Thyroid gland (tissue), 4 donors: Measurements from ENCODE around the gene MAGEA3. TPM values are rescaled to one million over a fixed set of nuclear protein-coding genes. Genes with fewer than 3 reads are reported as not detected.
"Not testable (repeated sequence)": the region's sequence is repeated elsewhere in the genome, so short reads cannot be mapped to it uniquely, and the experiment has no call there.

Experiments
- DNase-seq, 2 donors: peaks; one replicate each; pipeline ENCODE4 v3.0.0-alpha.2; 2019
- H3K27ac ChIP-seq, 3 donors: fragments of 200-600 bp; sonication (generic); 1 replicate in 2 of 3; 2 replicates in 1 of 3; pipeline ENCODE4 v1.5.1; 2016 to 2019; ENCODE audit warnings: mild to moderate bottlenecking in 1 of 3, moderate library complexity in 1 of 3
- H3K27me3 ChIP-seq: fragments of 200-600 bp; sonication (generic); one replicate; pipeline ENCODE4 v1.5.1; 2019
- H3K36me3 ChIP-seq, 2 donors: fragments of 200-600 bp; sonication (generic); one replicate each; pipeline ENCODE4 v1.5.1; 2016 to 2019
- H3K4me1 ChIP-seq, 2 donors: fragments of 200-600 bp; sonication (generic); one replicate each; pipeline ENCODE4 v1.5.1; 2017 to 2019
- H3K4me3 ChIP-seq, 3 donors: fragments of 200-600 bp; sonication (generic); replicated peaks in 1 of 3; 1 replicate in 2 of 3; 2 replicates in 1 of 3; pipeline ENCODE4 v1.5.1; 2016; ENCODE audit warnings: mild to moderate bottlenecking in 1 of 3
- H3K9me3 ChIP-seq: fragments of 200-600 bp; sonication (generic); one replicate; pipeline ENCODE4 v1.5.1; 2017
- CTCF ChIP-seq, 6 experiments: fragments of 200-600 bp in 3 of 6; fragments of 450-650 bp in 3 of 6; sonication (generic) in 3 of 6; IDR thresholded peaks; one replicate each; pipeline ENCODE4 v1.5.1; 2016 to 2019; ENCODE audit warnings: antibody characterized with exemption in 6 of 6, mild to moderate bottlenecking in 2 of 6, inconsistent platforms in 1 of 6, moderate library complexity in 1 of 6
- POLR2A ChIP-seq, 2 donors: fragments of 450-650 bp; IDR thresholded peaks; one replicate each; pipeline ENCODE4 v1.6.1; 2017; ENCODE audit warnings: antibody characterized with exemption in 2 of 2, mild to moderate bottlenecking in 2 of 2, moderate library complexity in 1 of 2
- WGBS, 2 donors: methylation state at CpG; one replicate each; pipeline ENCODE4 v1.1.5; 2017; 5-methylcytosine and 5-hydroxymethylcytosine counted together
- intact Hi-C: fragments of 100-400 bp; cut with DNase I; formaldehyde crosslinking; loops from one replicate; pipeline ENCODE4 v1.15.1; 2023
- total RNA-seq, 4 donors: library from RNA; depleted of rRNA; stranded (reverse); fragments of >200 nt; gene quantifications; one replicate each; pipeline ENCODE4 v1.2.3, GENCODE V29; 2016

The MAGEA3 gene
- total RNA-seq, 4 donors from 2014 or later: not detected

- WGBS, 2 donors: 35 to 40% methylated on average over 1 to 2 of the region's 2 CpGs
- intact Hi-C loops: no loop called here
- H3K4me3 ChIP-seq: no peak overlapping the region
- TF ChIP-seq CTCF (IDR thresholded peaks at IDR 0.05): no peak
- TF ChIP-seq POLR2A (IDR thresholded peaks at IDR 0.05): no peak
- H3K27me3 ChIP-seq: no peaks in the 10 kb centered on the region
- no peak overlapping the region for H3K27ac ChIP-seq
- no peak for DNase-seq
- H3K9me3 ChIP-seq: no peaks in the 10 kb centered on the region
- no peaks in the 10 kb centered on the region for H3K4me1 ChIP-seq
- H3K36me3 ChIP-seq: no peaks in the 10 kb centered on the region
Observed at GRCh38 chrX:152658302-152658701, 40.3 kb upstream of the MAGEA3 start.

DNA sequence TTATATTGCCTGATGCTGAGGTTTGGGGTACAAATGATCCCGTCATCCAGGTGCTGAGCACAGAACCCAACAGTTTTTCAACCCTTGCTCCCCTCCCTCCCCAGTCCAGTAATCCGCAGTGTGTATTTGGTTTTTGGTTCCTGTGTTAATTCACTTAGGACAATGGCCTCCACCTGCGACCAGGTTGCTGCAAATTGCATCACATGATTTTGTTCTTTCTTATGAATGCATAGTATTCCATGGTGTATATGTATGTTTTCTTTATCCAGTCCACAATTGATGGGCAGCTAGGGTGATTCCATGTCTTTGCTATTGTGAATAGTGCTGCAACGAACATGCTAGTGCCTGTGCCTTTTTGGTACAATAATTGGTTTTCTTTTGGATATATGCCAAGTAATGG is 35.5 kb upstream of the MAGEA3 start:
- 76 to 78% methylated on average over 3 of the region's 4 CpGs for WGBS, 2 donors
- intact Hi-C loops: no loop called here
- Histone ChIP-seq H3K36me3 (no peaks in the 10 kb centered on the region), H3K27ac (no peak overlapping the region), H3K27me3 (no peaks in the 10 kb centered on the region), H3K4me3 (no peak overlapping the region), H3K4me1 (no peaks in the 10 kb centered on the region), H3K9me3 (no peaks in the 10 kb centered on the region)
- TF ChIP-seq CTCF (IDR thresholded peaks at IDR 0.05) (no peak), POLR2A (IDR thresholded peaks at IDR 0.05) (no peak)
- DNase-seq: no peak

GRCh38 chrX:152674135-152674534 is 24.5 kb upstream of the MAGEA3 start:
- no peak overlapping the region for H3K27ac ChIP-seq
- H3K4me3 ChIP-seq: no peak overlapping the region
- H3K36me3 ChIP-seq: no peaks in the 10 kb centered on the region
- no peaks in the 10 kb centered on the region for H3K4me1 ChIP-seq
- H3K27me3 ChIP-seq: no peaks in the 10 kb centered on the region
- TF ChIP-seq POLR2A (IDR thresholded peaks at IDR 0.05): no peak
- no peak for TF ChIP-seq CTCF (IDR thresholded peaks at IDR 0.05)
- intact Hi-C loops: no loop called here
- no peaks in the 10 kb centered on the region for H3K9me3 ChIP-seq
- DNase-seq: no peak
- WGBS, 2 donors: 78 to 85% methylated on average over 2 of the region's 2 CpGs

DNA sequence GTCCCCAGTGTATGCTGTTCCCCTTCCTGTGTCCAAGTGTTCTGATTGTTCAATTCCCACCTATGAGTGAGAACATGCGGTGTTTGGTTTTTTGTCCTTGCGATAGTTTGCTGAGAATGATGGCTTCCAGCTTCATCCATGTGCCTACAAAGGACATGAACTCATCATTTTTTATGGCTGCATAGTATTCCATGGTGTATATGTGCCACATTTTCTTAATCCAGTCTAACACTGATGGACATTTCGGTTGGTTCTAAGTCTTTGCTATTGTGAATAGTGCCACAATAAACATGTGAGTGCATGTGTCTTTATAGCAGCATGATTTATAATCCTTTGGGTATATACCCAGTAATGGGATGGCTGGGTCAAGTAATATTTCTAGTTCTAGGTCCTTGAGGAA is 23.9 kb upstream of the MAGEA3 start:
- not testable (repeated sequence) for H3K36me3 ChIP-seq

GRCh38 chrX:152681012-152681411 is 17.6 kb upstream of the MAGEA3 start:
- no CpG with 5 or more reads among the region's 3 CpGs for WGBS, 2 donors
- H3K9me3 ChIP-seq, H3K4me3 ChIP-seq, H3K4me1 ChIP-seq, H3K27me3 ChIP-seq, H3K27ac ChIP-seq, intact Hi-C loops, DNase-seq, H3K36me3 ChIP-seq: not testable (repeated sequence)

More for the DNA sequence above, 23.9 kb upstream of the MAGEA3 start:
- H3K27ac ChIP-seq, H3K4me3 ChIP-seq, H3K4me1 ChIP-seq, H3K27me3 ChIP-seq, intact Hi-C loops, H3K9me3 ChIP-seq, DNase-seq: not testable (repeated sequence)
- WGBS, 2 donors: 92 to 96% methylated on average over 3 of the region's 3 CpGs

DNA sequence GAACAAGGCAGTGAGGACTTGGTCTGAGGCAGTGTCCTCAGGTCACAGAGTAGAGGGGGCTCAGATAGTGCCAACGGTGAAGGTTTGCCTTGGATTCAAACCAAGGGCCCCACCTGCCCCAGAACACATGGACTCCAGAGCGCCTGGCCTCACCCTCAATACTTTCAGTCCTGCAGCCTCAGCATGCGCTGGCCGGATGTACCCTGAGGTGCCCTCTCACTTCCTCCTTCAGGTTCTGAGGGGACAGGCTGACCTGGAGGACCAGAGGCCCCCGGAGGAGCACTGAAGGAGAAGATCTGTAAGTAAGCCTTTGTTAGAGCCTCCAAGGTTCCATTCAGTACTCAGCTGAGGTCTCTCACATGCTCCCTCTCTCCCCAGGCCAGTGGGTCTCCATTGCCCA is 1.8 kb downstream of the MAGEA3 start:
- not testable (repeated sequence) for DNase-seq

DNA sequence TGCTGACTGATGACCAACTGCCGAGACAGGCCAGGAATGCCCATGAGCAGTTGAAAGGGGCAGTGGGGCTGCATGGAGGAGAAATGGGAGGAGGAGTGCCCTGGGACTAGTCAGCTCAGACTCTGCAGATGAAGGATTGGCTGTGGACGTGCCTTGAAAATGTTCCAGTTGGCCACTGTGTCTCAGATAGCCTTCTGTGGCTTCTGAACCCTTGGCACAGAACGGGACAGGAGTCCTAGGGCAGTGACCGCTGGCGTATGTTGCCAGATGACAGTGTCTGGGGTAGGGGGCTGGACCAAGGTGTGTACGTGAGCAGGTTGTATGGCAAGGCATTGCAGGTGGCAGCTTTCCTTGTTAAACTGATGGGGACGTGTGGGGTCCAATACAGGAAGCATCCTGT is 7.9 kb downstream of the MAGEA3 start:
- H3K36me3 ChIP-seq, intact Hi-C loops, DNase-seq, H3K27me3 ChIP-seq, H3K4me1 ChIP-seq, H3K9me3 ChIP-seq, H3K27ac ChIP-seq, H3K4me3 ChIP-seq: not testable (repeated sequence)
- 60 to 100% methylated on average over 1 to 2 of the region's 7 CpGs for WGBS, 2 donors

More for the DNA sequence above, 1.8 kb downstream of the MAGEA3 start:
- H3K27me3 ChIP-seq, H3K9me3 ChIP-seq, H3K4me1 ChIP-seq, H3K27ac ChIP-seq, H3K36me3 ChIP-seq, intact Hi-C loops, H3K4me3 ChIP-seq: not testable (repeated sequence)
- WGBS, 2 donors: 96% methylated on average over 3 of the region's 5 CpGs; no CpG with 5 or more reads in 1 of the 2 donors

DNA sequence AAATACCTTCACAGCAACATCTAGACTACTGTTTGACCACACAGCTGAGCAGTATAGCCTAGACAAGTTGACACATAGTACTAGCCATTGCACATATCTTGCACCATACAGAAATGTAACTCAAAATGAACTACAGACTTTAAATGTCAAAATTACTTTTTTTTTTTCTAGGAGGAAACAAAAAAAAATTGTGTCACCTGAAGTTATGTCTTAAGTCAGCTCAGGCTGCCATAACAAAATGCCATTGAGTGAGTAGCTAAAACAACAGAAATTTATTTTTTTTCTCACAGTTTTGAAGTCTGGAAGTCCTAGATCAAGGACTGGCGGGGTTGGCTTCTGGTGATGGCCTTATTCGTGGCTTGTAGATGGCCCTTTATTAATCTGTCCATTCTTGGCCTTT is 10.6 kb downstream of the MAGEA3 start, which contains the start of gene CSAG2:
TSS of gene CSAG2 (minus strand) at position 101 of the 400 bp plus-strand sequence. CDS start 161 bp downstream, outside the sequence.
- H3K4me3 ChIP-seq, DNase-seq, H3K4me1 ChIP-seq, H3K27me3 ChIP-seq, H3K27ac ChIP-seq, intact Hi-C loops, H3K9me3 ChIP-seq, H3K36me3 ChIP-seq: not testable (repeated sequence)
- WGBS, 2 donors: no CpG with 5 or more reads among the region's 2 CpGs

- H3K27ac ChIP-seq, H3K9me3 ChIP-seq, H3K4me3 ChIP-seq, intact Hi-C loops, H3K27me3 ChIP-seq, H3K36me3 ChIP-seq, DNase-seq, H3K4me1 ChIP-seq: not testable (repeated sequence)
- WGBS, 2 donors: no CpG with 5 or more reads among the region's 5 CpGs
Observed at GRCh38 chrX:152713195-152713594, 14.6 kb downstream of the MAGEA3 start.

GRCh38 chrX:152713815-152714787 is 15.5 kb downstream of the MAGEA3 start, which contains the start of gene MAGEA2B:
TSS of gene MAGEA2B (plus strand) at chrX:152714628. CDS start at chrX:152717107, 2,479 bp downstream.
- H3K4me1 ChIP-seq, H3K27me3 ChIP-seq, H3K36me3 ChIP-seq, intact Hi-C loops, H3K27ac ChIP-seq, H3K9me3 ChIP-seq, DNase-seq, H3K4me3 ChIP-seq: not testable (repeated sequence)
- no CpG with 5 or more reads among the region's 35 CpGs for WGBS, 2 donors
